Tibial artery (tissue), 4 donors: ENCODE data around the gene HSPA2.

Source experiments
- DNase-seq, 2 donors: peaks; one replicate each; pipeline ENCODE4 v3.0.0-alpha.2; 2019
- H3K27ac ChIP-seq, 2 donors: fragments of 200-600 bp; sonication (generic) in 1 of 2; 1 replicate in 1 of 2; 2 replicates in 1 of 2; pipeline ENCODE4 v1.5.1; 2018 to 2019; ENCODE audit warnings: mild to moderate bottlenecking in 1 of 2
- H3K27me3 ChIP-seq, 2 donors: fragments of 200-600 bp; sonication (generic) in 1 of 2; one replicate each; pipeline versions ENCODE4 v1.5.1 to v1.6.0; 2016 to 2019
- H3K36me3 ChIP-seq, 3 donors: fragments of 200-600 bp; sonication (generic) in 2 of 3; one replicate each; pipeline ENCODE4 v1.5.1; 2016 to 2019; ENCODE audit warnings: mild to moderate bottlenecking in 2 of 3
- H3K4me1 ChIP-seq, 4 donors: fragments of 200-600 bp; sonication (generic) in 2 of 4; 1 replicate in 3 of 4; 2 replicates in 1 of 4; pipeline ENCODE4 v1.5.1; 2016 to 2019
- H3K4me3 ChIP-seq, 2 donors: fragments of 200-600 bp; sonication (generic) in 1 of 2; 1 replicate in 1 of 2; 2 replicates in 1 of 2; pipeline ENCODE4 v1.5.1; 2018 to 2019; ENCODE audit warnings: mild to moderate bottlenecking in 2 of 2
- H3K9me3 ChIP-seq, 3 donors: fragments of 200-600 bp; sonication (generic) in 1 of 3; one replicate each; pipeline ENCODE4 v1.5.1; 2016 to 2019
- CTCF ChIP-seq, 2 experiments: fragments of 200-600 bp in 1 of 2; fragments of 450-650 bp in 1 of 2; IDR thresholded peaks; one replicate each; pipeline ENCODE4 v1.5.1; 2017 to 2019; ENCODE audit warnings: antibody characterized with exemption in 2 of 2, mild to moderate bottlenecking in 1 of 2, moderate library complexity in 1 of 2
- intact Hi-C: fragments of 100-400 bp; cut with DNase I; formaldehyde crosslinking; loops from one replicate; pipeline ENCODE4 v1.15.0; 2023; ENCODE audit warnings: low total_unique reads

Gene HSPA2

GRCh38 chr14:64518229-64518628 is 22.3 kb upstream of the HSPA2 start:
- no peak overlapping the region for H3K27ac ChIP-seq
- peaks cover 0 to 54% (median 8%) of the 10 kb centered on the region in 4 donors for H3K4me1 ChIP-seq
- no peaks in the 10 kb centered on the region for H3K27me3 ChIP-seq
- TF ChIP-seq CTCF (IDR thresholded peaks at IDR 0.05) = no peak
- H3K36me3 ChIP-seq = peaks cover 8 to 18% (median 16%) of the 10 kb centered on the region in 3 donors
- no peaks in the 10 kb centered on the region for H3K9me3 ChIP-seq
- no peak for DNase-seq
- no peak overlapping the region for H3K4me3 ChIP-seq
- intact Hi-C loops = no loop called here

GRCh38 chr14:64520699-64521098 is 19.8 kb upstream of the HSPA2 start:
- no peak for TF ChIP-seq CTCF (IDR thresholded peaks at IDR 0.05)
- intact Hi-C loops = no loop called here
- H3K36me3 ChIP-seq = peaks cover 10 to 36% (median 16%) of the 10 kb centered on the region in 3 donors
- peaks cover 0 to 29% (median 6%) of the 10 kb centered on the region in 4 donors for H3K4me1 ChIP-seq
- H3K27ac ChIP-seq = no peak overlapping the region
- no peak overlapping the region for H3K4me3 ChIP-seq
- H3K9me3 ChIP-seq = no peaks in the 10 kb centered on the region
- no peak for DNase-seq
- H3K27me3 ChIP-seq = no peaks in the 10 kb centered on the region

GRCh38 chr14:64522591-64523355 is 17.8 kb upstream of the HSPA2 start:
- no peak for DNase-seq
- H3K9me3 ChIP-seq = no peaks in the 10 kb centered on the region
- H3K27me3 ChIP-seq = no peaks in the 10 kb centered on the region
- H3K4me3 ChIP-seq = no peak overlapping the region
- H3K36me3 ChIP-seq = peaks cover 10 to 38% (median 16%) of the 10 kb centered on the region in 3 donors
- H3K4me1 ChIP-seq = peaks cover 0 to 14% (median 4%) of the 10 kb centered on the region in 4 donors
- intact Hi-C loops = no loop called here
- no peak overlapping the region for H3K27ac ChIP-seq
- TF ChIP-seq CTCF (IDR thresholded peaks at IDR 0.05) = no peak

GRCh38 chr14:64525354-64525753 is 15.2 kb upstream of the HSPA2 start:
- no peak for TF ChIP-seq CTCF (IDR thresholded peaks at IDR 0.05)
- Histone ChIP-seq H3K27me3 (no peaks in the 10 kb centered on the region), H3K4me1 (peaks cover 0 to 7% (median 2%) of the 10 kb centered on the region in 4 donors), H3K36me3 (peaks cover 10 to 38% (median 25%) of the 10 kb centered on the region in 3 donors), H3K27ac (no peak overlapping the region), H3K4me3 (no peak overlapping the region), H3K9me3 (no peaks in the 10 kb centered on the region)
- intact Hi-C loops = no loop called here
- no peak for DNase-seq

GRCh38 chr14:64531567-64531966 is 9.0 kb upstream of the HSPA2 start:
- Histone ChIP-seq H3K27ac (no peak overlapping the region), H3K4me3 (no peak overlapping the region), H3K36me3 (peaks cover 0 to 9% (median 0%) of the 10 kb centered on the region in 3 donors), H3K9me3 (no peaks in the 10 kb centered on the region), H3K4me1 (no peaks in the 10 kb centered on the region), H3K27me3 (no peaks in the 10 kb centered on the region)
- intact Hi-C loops = no loop called here
- no peak for TF ChIP-seq CTCF (IDR thresholded peaks at IDR 0.05)
- no peak for DNase-seq
